ENCODE measurements around the gene TMC6. TPM values are rescaled to one million over a fixed set of nuclear protein-coding genes. Genes with fewer than 3 reads are reported as not detected.

TMC6 gene
- total and polyA plus RNA-seq, 2 of the 13 experiments (the other 11 are each of a cell fraction or from before 2014, with no cell fraction given) = 48.4 to 99.1 TPM

- TF ChIP-seq ZNF280B (CRISPR knock-in tag; IDR thresholded peaks at IDR 0.05; ENCODE audit: borderline replicate concordance) (no peak), ATF3 (CRISPR knock-in tag; IDR thresholded peaks at IDR 0.05) (no peak), FOSL2 (CRISPR knock-in tag; IDR thresholded peaks at IDR 0.05) (no peak), JUND (CRISPR knock-in tag; IDR thresholded peaks at IDR 0.05) (no peak), SPEN (CRISPR knock-in tag; IDR thresholded peaks at IDR 0.05; ENCODE audit: low read depth) (no peak), CERS6 (CRISPR knock-in tag; IDR thresholded peaks at IDR 0.05) (no peak), CCDC6 (CRISPR knock-in tag; IDR thresholded peaks at IDR 0.05) (no peak), ZNF30 (CRISPR knock-in tag; IDR thresholded peaks at IDR 0.05) (no peak), GATAD1 (CRISPR knock-in tag; IDR thresholded peaks at IDR 0.05) (no peak), ZNF782 (CRISPR knock-in tag; IDR thresholded peaks at IDR 0.05; ENCODE audit: borderline replicate concordance) (no peak), ZNF18 (CRISPR knock-in tag; IDR thresholded peaks at IDR 0.05; ENCODE audit: insufficient replicate concordance) (no peak), KLF13 (CRISPR knock-in tag; IDR thresholded peaks at IDR 0.05) (no peak), TGIF2 (CRISPR knock-in tag; IDR thresholded peaks at IDR 0.05) (0 out of 2 replicates have a peak, but pooled peaks have one; percentile 19), HIC2 (CRISPR knock-in tag; IDR thresholded peaks at IDR 0.05; ENCODE audit: low read depth) (no peak), ZNF83 (CRISPR knock-in tag; IDR thresholded peaks at IDR 0.05; ENCODE audit: borderline replicate concordance) (no peak), ZSCAN25 (CRISPR knock-in tag; IDR thresholded peaks at IDR 0.05) (no peak), ZNF670 (CRISPR knock-in tag; IDR thresholded peaks at IDR 0.05; ENCODE audit: borderline replicate concordance) (no peak), SMARCC2 (IDR thresholded peaks at IDR 0.05) (no peak), SSRP1 (CRISPR knock-in tag; IDR thresholded peaks at IDR 0.05) (no peak; the same call in 1 of the 2 replicates), ZNF24 (IDR thresholded peaks at IDR 0.05) (no peak), IKZF5 (CRISPR knock-in tag; IDR thresholded peaks at IDR 0.05) (no peak), ZNF350 (CRISPR knock-in tag; IDR thresholded peaks at IDR 0.05; ENCODE audit: borderline replicate concordance, low read depth) (peak; percentile 41; the same call in 1 of the 2 replicates)
Measured at GRCh38 chr17:78144147-78144719, 15.7 kb upstream of the TMC6 start (continued).

All from HepG2 (cell line).